KMS-11 (cell line): ENCODE results near the gene KCNQ1OT1.

ENCODE experiments used
- H2AFZ ChIP-seq: fragments of 200-600 bp; sonication (generic); 2 replicates; pipeline ENCODE4 v1.6.1; 2016; ENCODE audit warnings: antibody characterized with exemption, mixed run types, low read depth
- H3K27ac ChIP-seq: fragments of 200-600 bp; sonication (generic); 2 replicates; pipeline ENCODE4 v1.6.1; 2016; ENCODE audit warnings: mild to moderate bottlenecking, mixed run types
- H3K27me3 ChIP-seq: fragments of 200-600 bp; sonication (generic); 2 replicates; pipeline ENCODE4 v1.6.1; 2017; ENCODE audit warnings: mild to moderate bottlenecking, low read depth, mixed run types, moderate library complexity; ENCODE audit not compliant: insufficient read depth
- H3K36me3 ChIP-seq: fragments of 200-600 bp; sonication (generic); 2 replicates; pipeline ENCODE4 v1.6.1; 2017; ENCODE audit warnings: mild to moderate bottlenecking, mixed run types; ENCODE audit not compliant: insufficient read depth
- H3K4me1 ChIP-seq: fragments of 200-600 bp; sonication (generic); 2 replicates; pipeline ENCODE4 v1.6.1; 2016; ENCODE audit warnings: mild to moderate bottlenecking, low read depth, mixed run types; ENCODE audit not compliant: poor library complexity, severe bottlenecking
- H3K4me2 ChIP-seq: fragments of 200-600 bp; sonication (generic); 2 replicates; pipeline ENCODE4 v1.7.0; 2016; ENCODE audit warnings: mild to moderate bottlenecking, mixed run types
- H3K4me3 ChIP-seq: fragments of 200-600 bp; sonication (generic); IDR thresholded peaks from 2 replicates; pipeline ENCODE4 v1.6.1; 2017; ENCODE audit warnings: low read depth, low read length, mixed read lengths; ENCODE audit not compliant: insufficient read depth
- H3K79me2 ChIP-seq: fragments of 200-600 bp; sonication (generic); 2 replicates; pipeline ENCODE4 v1.6.1; 2016; ENCODE audit warnings: low read depth, mixed run types; ENCODE audit not compliant: insufficient read depth
- H3K9ac ChIP-seq: fragments of 200-600 bp; sonication (generic); 2 replicates; pipeline ENCODE4 v1.6.1; 2016; ENCODE audit warnings: mild to moderate bottlenecking, mixed run types
- H4K20me1 ChIP-seq: fragments of 200-600 bp; sonication (generic); 2 replicates; pipeline ENCODE4 v1.6.1; 2016; ENCODE audit warnings: mild to moderate bottlenecking, mixed run types; ENCODE audit not compliant: insufficient read depth
- TF ChIP-seq, protein P1 (sequence below): fragments of 200-600 bp; sonication (generic); conservative IDR thresholded peaks from 2 replicates; pipeline ENCODE4 v1.6.1; 2017; ENCODE audit warnings: low read depth, mild to moderate bottlenecking, antibody characterized with exemption, low read length, moderate library complexity, mixed read lengths

Gene KCNQ1OT1

GRCh38 chr11:2663506-2663905, 36.3 kb downstream of the KCNQ1OT1 start:
- Histone ChIP-seq H3K4me3 (no peak overlapping the region), H2AFZ (no peak overlapping the region), H3K4me1 (no peaks in the 10 kb centered on the region), H3K36me3 (no peaks in the 10 kb centered on the region), H3K9ac (no peak overlapping the region), H3K79me2 (no peaks in the 10 kb centered on the region), H3K27me3 (no peaks in the 10 kb centered on the region), H3K4me2 (no peak overlapping the region), H4K20me1 (no peaks in the 10 kb centered on the region), H3K27ac (no peak overlapping the region)
- TF ChIP-seq, protein P1, sequence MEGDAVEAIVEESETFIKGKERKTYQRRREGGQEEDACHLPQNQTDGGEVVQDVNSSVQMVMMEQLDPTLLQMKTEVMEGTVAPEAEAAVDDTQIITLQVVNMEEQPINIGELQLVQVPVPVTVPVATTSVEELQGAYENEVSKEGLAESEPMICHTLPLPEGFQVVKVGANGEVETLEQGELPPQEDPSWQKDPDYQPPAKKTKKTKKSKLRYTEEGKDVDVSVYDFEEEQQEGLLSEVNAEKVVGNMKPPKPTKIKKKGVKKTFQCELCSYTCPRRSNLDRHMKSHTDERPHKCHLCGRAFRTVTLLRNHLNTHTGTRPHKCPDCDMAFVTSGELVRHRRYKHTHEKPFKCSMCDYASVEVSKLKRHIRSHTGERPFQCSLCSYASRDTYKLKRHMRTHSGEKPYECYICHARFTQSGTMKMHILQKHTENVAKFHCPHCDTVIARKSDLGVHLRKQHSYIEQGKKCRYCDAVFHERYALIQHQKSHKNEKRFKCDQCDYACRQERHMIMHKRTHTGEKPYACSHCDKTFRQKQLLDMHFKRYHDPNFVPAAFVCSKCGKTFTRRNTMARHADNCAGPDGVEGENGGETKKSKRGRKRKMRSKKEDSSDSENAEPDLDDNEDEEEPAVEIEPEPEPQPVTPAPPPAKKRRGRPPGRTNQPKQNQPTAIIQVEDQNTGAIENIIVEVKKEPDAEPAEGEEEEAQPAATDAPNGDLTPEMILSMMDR, result no peak

GRCh38 chr11:2662430-2663299, 37.1 kb downstream of the KCNQ1OT1 start:
- TF ChIP-seq, protein P1, result no peak

DNA sequence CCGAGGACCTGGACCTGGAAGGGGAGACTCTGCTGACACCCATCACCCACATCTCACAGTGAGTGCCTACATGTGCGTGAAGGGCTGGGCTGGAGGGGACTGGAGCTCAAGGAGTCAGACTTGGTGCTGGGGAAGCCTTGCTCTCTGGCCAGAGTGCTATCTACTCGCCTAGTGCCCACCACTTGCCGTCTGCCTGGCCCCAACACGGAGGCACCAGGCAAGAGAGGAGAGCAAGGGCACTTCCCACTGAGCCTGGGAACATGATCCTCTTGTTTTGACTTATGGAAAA, 37.8 kb downstream of the KCNQ1OT1 start:
- Histone ChIP-seq H2AFZ (no peak overlapping the region), H3K4me1 (no peaks in the 10 kb centered on the region), H3K4me2 (no peak overlapping the region), H3K27ac (no peak overlapping the region), H3K4me3 (no peak overlapping the region), H3K36me3 (no peaks in the 10 kb centered on the region), H3K79me2 (no peaks in the 10 kb centered on the region), H3K9ac (no peak overlapping the region), H3K27me3 (no peaks in the 10 kb centered on the region), H4K20me1 (no peaks in the 10 kb centered on the region)
- TF ChIP-seq, protein P1, result no peak

More at GRCh38 chr11:2662430-2663299, 37.1 kb downstream of the KCNQ1OT1 start:
- Histone ChIP-seq H3K4me3 (no peak overlapping the region), H3K27me3 (no peaks in the 10 kb centered on the region), H3K4me1 (no peaks in the 10 kb centered on the region), H2AFZ (no peak overlapping the region), H3K79me2 (no peaks in the 10 kb centered on the region), H3K27ac (no peak overlapping the region), H3K4me2 (no peak overlapping the region), H3K9ac (no peak overlapping the region), H3K36me3 (no peaks in the 10 kb centered on the region), H4K20me1 (no peaks in the 10 kb centered on the region)

- H3K4me3 ChIP-seq, result no peak overlapping the region
- TF ChIP-seq, protein P1, result no peak
- H3K36me3 ChIP-seq, result no peaks in the 10 kb centered on the region
- no peak overlapping the region for H3K27ac ChIP-seq
- no peaks in the 10 kb centered on the region for H3K27me3 ChIP-seq
- no peaks in the 10 kb centered on the region for H3K79me2 ChIP-seq
- no peaks in the 10 kb centered on the region for H3K4me1 ChIP-seq
- H3K4me2 ChIP-seq, result no peak overlapping the region
- H4K20me1 ChIP-seq, result no peaks in the 10 kb centered on the region
- no peak overlapping the region for H2AFZ ChIP-seq
- H3K9ac ChIP-seq, result no peak overlapping the region
Measured at GRCh38 chr11:2661173-2662023, 38.4 kb downstream of the KCNQ1OT1 start.
